AG04449 (cell line): ENCODE measurements around the gene FZD7.

Experiments
- CTCF ChIA-PET: fragments of 350-600 bp; formaldehyde crosslinking; extraction: SDS; loops from one replicate; lab custom pipeline; 2021; ENCODE audit warnings: antibody characterized with exemption; lab: Yijun Ruan, JAX
- POLR2A ChIA-PET: fragments of 400-600, 350-600 bp; formaldehyde crosslinking; extraction: SDS; loops from one replicate; lab custom pipeline; 2020; ENCODE audit warnings: antibody characterized with exemption, inconsistent platforms; lab: Yijun Ruan, JAX
- DNase-seq: peaks from one replicate; pipeline ENCODE4 v3.0.0-alpha.2; 2010; ENCODE audit warnings: low read depth, low spot score
- H3K4me3 ChIP-seq: 2 replicates; pipeline ENCODE4 v1.5.1; 2011; ENCODE audit warnings: low read depth, mild to moderate bottlenecking, control low read depth, low read length
- TF ChIP-seq, protein P1 (sequence below): IDR thresholded peaks from one replicate; pipeline ENCODE4 v1.5.1; 2011; ENCODE audit warnings: mild to moderate bottlenecking, moderate library complexity, low read length, control low read depth, inconsistent platforms; ENCODE audit not compliant: insufficient read depth; ENCODE audit errors: missing control alignments

FZD7 gene

GRCh38 chr2:201996679-201997314 is 36.9 kb upstream of the FZD7 start:
- POLR2A ChIA-PET = no interaction called here

GRCh38 chr2:201999279-201999678 is 34.4 kb upstream of the FZD7 start:
- H3K4me3 ChIP-seq = no peak overlapping the region
- DNase-seq = no peak
- TF ChIP-seq, protein P1, sequence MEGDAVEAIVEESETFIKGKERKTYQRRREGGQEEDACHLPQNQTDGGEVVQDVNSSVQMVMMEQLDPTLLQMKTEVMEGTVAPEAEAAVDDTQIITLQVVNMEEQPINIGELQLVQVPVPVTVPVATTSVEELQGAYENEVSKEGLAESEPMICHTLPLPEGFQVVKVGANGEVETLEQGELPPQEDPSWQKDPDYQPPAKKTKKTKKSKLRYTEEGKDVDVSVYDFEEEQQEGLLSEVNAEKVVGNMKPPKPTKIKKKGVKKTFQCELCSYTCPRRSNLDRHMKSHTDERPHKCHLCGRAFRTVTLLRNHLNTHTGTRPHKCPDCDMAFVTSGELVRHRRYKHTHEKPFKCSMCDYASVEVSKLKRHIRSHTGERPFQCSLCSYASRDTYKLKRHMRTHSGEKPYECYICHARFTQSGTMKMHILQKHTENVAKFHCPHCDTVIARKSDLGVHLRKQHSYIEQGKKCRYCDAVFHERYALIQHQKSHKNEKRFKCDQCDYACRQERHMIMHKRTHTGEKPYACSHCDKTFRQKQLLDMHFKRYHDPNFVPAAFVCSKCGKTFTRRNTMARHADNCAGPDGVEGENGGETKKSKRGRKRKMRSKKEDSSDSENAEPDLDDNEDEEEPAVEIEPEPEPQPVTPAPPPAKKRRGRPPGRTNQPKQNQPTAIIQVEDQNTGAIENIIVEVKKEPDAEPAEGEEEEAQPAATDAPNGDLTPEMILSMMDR = no peak
- POLR2A ChIA-PET = no interaction called here
- CTCF ChIA-PET = interaction anchor here (0.8 kb wide), 1 partner anchor 9 kb away, joined by 3 read pairs; no protein-coding TSS in a partner anchor

More at GRCh38 chr2:201996679-201997314, 36.9 kb upstream of the FZD7 start:
- DNase-seq = no peak
- CTCF ChIA-PET = interaction anchor here (0.6 to 1.5 kb wide), 4 partner anchors 8 to 136 kb away, joined by 3 to 4 read pairs (median 4); no protein-coding TSS in a partner anchor
- TF ChIP-seq, protein P1 = no peak
- H3K4me3 ChIP-seq = no peak overlapping the region

- TF ChIP-seq, protein P1 = no peak
- POLR2A ChIA-PET = no interaction called here
- no peak overlapping the region for H3K4me3 ChIP-seq
- DNase-seq = no peak
- CTCF ChIA-PET = interaction anchor here (1.0 kb wide), 1 partner anchor 142 kb away, joined by 3 read pairs; no protein-coding TSS in a partner anchor
Observed at GRCh38 chr2:202001826-202002225, 31.8 kb upstream of the FZD7 start.

GRCh38 chr2:202002381-202002780 is 31.3 kb upstream of the FZD7 start:
- CTCF ChIA-PET = interaction anchor here (1.0 kb wide), 1 partner anchor 143 kb away, joined by 3 read pairs; no protein-coding TSS in a partner anchor
- TF ChIP-seq, protein P1 = no peak
- H3K4me3 ChIP-seq = no peak overlapping the region
- POLR2A ChIA-PET = no interaction called here
- no peak for DNase-seq

DNA sequence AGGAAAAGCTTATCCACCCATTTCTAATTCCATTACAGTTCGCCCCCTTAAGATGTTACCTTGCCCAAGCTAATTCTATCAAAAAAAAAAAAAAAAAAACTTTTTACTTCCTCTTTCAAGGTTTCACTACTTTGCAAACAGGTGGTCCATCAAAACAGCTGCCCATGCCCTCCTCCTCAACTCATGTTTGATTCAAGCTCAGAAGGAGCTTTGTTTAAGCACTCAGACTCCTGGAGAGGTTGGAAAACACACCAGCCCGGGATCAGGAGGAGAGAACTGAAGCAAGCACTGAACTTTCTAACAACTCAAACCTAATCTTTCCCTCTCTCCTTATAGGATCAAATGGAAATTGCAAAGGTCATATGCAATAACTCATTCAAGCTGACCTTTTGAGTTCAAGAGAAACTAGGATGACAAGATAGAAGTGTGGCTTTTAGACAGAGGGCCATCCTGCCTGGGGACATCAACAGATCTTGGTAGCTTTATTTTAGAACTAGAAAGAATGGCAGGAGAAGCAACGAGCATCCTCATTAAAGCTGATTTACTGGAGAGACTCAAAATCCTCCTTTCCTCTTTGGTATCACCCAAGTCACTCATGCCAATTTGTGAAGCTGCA is 28.3 kb upstream of the FZD7 start:
- ChIA-PET CTCF (interaction anchor here (0.7 to 1.7 kb wide), 2 partner anchors 145 to 210 kb away, joined by 3 to 5 read pairs; no protein-coding TSS in a partner anchor), POLR2A (interaction anchor here (0.7 kb wide), 1 partner anchor 35 kb away, joined by 3 read pairs; no protein-coding TSS in a partner anchor)
- H3K4me3 ChIP-seq = no peak overlapping the region
- TF ChIP-seq, protein P1 = no peak
- no peak for DNase-seq

- POLR2A ChIA-PET = no interaction called here
- TF ChIP-seq, protein P1 = no peak
Observed at GRCh38 chr2:202006301-202006700, 27.4 kb upstream of the FZD7 start.

More at GRCh38 chr2:202006301-202006700, 27.4 kb upstream of the FZD7 start:
- CTCF ChIA-PET = interaction anchor here (1.7 kb wide), 1 partner anchor 146 kb away, joined by 5 read pairs; no protein-coding TSS in a partner anchor
- no peak overlapping the region for H3K4me3 ChIP-seq
- no peak for DNase-seq
